ENCODE results near the gene ZNF526.

DNA sequence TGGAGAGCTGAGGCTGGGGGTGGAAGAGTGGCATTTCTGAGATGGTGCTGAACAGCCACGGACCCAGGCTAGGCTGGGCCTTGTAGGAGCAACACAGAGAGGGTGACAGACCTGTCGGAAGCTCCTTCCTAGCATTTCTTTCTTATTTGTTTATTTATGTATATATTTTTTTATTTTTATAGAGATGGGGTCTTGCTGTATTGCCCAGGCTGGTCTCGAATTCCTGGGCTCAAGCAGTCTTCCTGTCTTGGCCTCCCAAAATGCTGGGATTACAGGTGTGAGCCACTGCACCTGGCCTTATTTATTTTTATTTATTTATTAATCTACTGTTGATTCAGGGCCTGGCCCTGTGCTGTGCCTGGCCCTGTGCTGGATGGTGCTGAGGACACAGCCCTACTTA, 55.4 kb downstream of the ZNF526 start:
- TF ChIP-seq ZNF274 (IDR thresholded peaks at IDR 0.05; ENCODE audit: low read depth, low read length): no peak
- no peak for TF ChIP-seq YY1 (IDR thresholded peaks at IDR 0.05; ENCODE audit: insufficient read depth, insufficient read length)

All from NT2/D1 (cell line).